B cell (primary cell): ENCODE data around the gene OR2B6.

Experiments
- EZH2 ChIP-seq: IDR thresholded peaks from 2 replicates; pipeline ENCODE4 v1.6.1; 2012; ENCODE audit warnings: borderline replicate concordance, low read depth, mild to moderate bottlenecking, moderate library complexity, low read length; ENCODE audit not compliant: insufficient read depth, poor library complexity, severe bottlenecking
- TF ChIP-seq, protein P1 (sequence below): fragments of 200-600 bp; IDR thresholded peaks from one replicate; pipeline ENCODE4 v1.8.0; 2022; ENCODE audit warnings: antibody characterized with exemption, mild to moderate bottlenecking

DNA sequence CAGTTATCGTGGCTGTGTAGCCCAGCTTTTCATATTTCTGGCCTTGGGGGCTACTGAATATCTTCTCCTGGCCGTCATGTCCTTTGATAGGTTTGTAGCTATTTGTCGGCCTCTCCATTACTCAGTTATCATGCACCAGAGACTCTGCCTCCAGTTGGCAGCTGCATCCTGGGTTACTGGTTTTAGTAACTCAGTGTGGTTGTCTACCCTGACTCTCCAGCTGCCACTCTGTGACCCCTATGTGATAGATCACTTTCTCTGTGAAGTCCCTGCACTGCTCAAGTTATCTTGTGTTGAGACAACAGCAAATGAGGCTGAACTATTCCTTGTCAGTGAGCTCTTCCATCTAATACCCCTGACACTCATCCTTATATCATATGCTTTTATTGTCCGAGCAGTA, 475 bp downstream of the OR2B6 start:
- TF ChIP-seq, protein P1, sequence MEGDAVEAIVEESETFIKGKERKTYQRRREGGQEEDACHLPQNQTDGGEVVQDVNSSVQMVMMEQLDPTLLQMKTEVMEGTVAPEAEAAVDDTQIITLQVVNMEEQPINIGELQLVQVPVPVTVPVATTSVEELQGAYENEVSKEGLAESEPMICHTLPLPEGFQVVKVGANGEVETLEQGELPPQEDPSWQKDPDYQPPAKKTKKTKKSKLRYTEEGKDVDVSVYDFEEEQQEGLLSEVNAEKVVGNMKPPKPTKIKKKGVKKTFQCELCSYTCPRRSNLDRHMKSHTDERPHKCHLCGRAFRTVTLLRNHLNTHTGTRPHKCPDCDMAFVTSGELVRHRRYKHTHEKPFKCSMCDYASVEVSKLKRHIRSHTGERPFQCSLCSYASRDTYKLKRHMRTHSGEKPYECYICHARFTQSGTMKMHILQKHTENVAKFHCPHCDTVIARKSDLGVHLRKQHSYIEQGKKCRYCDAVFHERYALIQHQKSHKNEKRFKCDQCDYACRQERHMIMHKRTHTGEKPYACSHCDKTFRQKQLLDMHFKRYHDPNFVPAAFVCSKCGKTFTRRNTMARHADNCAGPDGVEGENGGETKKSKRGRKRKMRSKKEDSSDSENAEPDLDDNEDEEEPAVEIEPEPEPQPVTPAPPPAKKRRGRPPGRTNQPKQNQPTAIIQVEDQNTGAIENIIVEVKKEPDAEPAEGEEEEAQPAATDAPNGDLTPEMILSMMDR = no peak
- no peak for TF ChIP-seq EZH2
